NOMO-1 treated with dmso at 0.1 percent for 144 hours (cell line): ENCODE results near the gene PPP1CC.
A peak's percentile ranks its signal among the peaks of the same experiment; 100 is the strongest.
"Not testable (repeated sequence)": the region's sequence is repeated elsewhere in the genome, so short reads cannot be mapped to it uniquely, and the experiment has no call there.

Experiments used
- DNase-seq: peaks from one replicate; lab custom pipeline; 2025; ENCODE audit not compliant: unreplicated experiment; lab: John Stamatoyannopoulos, UW

The PPP1CC gene

DNA sequence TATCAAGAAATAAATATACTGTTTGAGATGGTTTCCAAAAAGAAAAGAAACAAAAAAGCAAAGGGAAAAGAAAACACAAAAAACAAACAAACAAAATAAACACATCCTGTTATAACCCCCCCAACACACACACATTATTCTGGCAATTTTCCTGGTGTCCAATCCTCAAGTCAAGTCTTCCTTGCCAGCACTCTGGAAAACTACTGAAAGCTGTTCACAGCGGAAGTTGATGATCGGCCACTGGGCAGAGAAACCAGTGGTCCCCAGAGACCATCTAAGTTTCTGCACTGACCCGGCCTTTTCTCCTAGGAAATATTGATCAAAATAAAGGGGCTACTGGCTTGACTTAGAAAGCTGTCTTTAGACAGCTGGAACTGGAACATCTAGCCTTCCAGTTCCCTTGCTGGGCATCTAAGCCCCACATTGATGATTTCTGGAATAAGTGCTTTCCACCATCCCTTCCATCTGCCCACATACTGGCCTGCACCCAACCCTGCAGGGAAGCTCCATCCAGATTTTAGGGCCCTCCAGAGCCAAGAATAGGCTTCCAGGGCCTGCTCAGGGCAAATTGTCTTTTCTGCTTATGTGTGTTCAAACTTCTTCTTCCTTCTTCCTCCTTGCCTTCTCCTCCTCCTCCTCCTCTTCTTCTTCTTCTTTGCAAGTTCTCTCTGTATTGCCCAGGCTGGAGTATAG is 11.6 kb upstream of the PPP1CC start:
- DNase-seq: no peak

DNA sequence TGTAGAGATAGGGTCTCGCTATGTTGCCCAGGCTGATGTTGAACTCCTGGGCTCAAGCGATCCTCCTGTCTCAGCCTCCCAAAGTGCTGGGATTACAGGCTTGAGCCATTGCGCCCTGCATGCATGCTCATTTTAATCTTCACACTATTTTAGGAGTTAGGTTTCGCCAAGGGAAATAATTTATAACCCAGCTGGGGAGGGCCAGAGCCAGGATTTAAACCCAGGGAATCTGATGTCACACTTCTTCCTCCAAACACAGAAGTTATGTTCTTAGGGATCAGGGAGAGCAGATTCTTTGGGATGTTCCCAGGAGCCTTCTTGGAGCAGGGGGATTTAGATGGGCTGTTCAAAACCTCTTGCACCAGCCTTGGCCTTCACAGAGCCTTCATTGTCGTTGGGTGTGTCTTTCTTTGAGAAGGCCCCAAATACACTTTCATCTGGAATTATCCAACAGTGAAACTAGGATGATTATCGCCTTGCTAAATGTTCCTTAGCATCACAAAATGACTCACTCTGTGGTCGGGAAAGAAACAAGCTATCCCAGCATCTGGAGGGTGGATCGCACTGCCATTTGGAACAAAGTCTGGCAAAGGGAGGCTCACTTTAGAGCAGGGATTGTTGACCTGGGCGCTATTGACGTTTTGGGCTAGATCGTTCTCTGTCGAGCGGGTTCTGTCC is 8.2 kb upstream of the PPP1CC start:
- DNase-seq: no peak

DNA sequence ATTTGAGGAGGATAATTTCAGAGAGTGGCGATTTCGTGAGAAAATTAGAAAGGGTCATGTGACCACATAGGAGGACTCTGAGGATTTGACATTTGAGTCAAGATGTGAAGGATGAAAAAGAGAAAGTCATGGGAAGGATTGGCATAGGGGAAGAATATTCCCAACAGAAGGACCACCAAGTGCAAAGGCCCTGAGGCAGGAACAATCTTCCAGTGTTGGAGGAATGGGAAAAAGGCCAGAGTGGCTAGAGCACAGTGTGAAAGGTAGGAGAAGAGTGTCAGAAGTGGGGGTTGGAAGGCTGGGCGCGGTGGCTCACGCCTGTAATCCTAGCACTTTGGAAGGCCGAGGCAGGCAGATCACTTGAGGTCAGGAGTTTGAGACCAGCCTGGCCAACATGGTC is 3.9 kb upstream of the PPP1CC start:
- no peak for DNase-seq

DNA sequence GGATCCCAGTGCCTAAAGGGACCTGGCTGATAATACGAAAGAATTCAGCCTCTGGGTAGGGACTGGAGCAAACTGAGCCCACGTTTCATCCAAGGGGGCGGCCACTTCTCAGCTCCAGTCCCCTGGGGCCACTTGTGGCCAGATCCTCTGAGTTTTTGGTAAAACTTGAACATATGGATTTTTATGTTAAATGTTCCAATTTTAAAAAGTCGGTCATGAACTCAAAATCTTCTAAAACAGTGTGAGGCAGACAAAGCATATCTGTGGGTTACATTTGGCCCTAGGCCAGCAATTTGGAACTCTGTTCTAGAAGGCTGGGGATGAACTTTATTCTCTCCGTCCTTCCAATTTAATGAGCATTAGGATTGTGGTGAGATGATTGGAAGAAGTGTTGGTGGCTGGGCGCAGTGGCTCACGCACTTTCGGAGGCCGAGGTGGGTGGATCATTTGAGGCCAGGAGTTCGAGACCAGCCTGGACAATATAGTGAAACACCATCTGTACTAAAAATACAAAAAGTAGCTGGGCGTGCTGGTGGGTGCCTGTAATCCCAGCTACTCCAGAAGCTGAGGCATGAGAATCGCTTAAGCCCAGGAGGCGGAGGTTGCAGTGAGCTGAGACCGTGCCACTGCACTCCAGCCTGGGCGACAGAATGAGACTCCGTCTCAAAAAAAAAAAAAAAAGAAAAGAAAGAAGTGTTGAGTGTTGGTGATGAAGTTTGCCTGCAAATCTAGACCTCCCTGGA is 3.0 kb upstream of the PPP1CC start:
- DNase-seq: no peak

DNA sequence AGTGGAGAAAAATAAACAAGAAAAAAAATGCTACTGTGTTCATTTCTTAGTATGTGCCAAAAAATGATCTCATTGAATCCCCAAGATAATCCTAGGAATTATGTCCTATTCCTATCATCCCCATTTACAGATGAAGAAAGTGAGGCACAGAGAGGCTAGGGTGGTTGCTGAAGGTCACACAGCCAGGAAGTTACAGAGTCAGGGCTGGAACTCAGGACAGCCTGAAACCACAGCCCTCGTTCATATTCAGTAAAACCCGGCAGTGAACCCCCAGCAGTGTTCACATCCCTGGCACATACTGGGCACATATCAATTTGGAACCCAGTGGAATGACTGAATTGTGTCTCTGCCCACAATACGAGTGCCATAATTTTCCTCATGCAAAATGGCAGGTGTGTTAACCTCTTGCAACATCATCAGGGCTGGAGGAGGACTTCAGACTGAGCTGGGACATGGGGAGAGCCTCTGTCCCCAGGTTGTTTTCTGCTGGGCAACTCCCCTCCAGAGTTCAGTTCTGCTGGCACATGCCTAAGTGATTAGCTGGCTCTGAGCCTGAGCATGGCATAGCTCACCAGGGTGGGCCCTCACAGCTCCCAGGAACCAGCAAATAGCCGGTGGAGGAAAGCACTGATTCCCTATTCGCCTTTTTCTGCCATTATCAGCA is 2.0 kb upstream of the PPP1CC start:
- no peak for DNase-seq

DNA sequence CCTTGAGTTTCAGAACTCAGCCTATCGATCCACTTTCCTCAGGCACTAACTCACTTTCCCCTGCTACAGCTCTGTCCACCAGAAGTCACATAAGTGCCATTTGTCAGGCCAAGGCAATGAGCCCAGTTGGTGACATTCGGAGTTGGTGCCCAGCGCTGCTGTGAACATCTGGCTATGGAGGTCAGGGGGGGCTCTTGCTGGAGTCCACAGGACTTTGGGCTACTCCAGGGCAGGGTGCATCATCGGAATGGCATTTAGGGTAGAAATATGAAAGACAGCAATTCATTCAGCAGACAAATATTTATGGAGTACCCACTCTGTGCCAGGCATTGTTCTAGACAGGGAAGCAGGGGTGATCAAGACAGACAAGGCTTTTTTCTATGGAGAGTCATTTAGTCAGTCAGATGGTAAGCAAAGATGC is 1.5 kb upstream of the PPP1CC start:
- DNase-seq: no peak

DNA sequence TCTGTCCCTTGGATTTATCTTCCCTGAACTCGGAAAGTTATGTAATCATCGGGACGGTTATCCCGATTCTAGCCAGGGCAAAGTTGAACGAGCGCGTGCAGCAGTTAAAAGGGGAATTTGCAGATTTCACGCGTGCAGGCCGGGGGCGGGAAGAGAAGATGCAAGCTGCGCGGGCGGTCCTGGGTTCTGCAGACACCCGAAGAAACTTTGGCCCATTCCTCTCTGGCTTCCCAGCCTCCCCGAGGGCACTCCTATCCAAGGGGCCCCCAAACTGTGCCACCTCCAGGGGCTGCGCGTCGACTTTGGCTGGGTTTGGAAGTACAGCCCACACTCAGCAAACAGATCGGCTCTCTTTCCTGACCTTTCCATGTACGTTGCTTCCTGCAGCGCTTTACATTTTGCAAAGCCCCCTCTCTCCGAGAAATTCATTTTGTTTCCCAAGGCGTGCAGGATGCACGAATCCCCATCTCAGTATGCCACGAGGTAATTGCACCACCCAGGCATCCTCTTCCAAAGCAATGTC is 941 bp upstream of the PPP1CC start:
- no peak for DNase-seq

DNA sequence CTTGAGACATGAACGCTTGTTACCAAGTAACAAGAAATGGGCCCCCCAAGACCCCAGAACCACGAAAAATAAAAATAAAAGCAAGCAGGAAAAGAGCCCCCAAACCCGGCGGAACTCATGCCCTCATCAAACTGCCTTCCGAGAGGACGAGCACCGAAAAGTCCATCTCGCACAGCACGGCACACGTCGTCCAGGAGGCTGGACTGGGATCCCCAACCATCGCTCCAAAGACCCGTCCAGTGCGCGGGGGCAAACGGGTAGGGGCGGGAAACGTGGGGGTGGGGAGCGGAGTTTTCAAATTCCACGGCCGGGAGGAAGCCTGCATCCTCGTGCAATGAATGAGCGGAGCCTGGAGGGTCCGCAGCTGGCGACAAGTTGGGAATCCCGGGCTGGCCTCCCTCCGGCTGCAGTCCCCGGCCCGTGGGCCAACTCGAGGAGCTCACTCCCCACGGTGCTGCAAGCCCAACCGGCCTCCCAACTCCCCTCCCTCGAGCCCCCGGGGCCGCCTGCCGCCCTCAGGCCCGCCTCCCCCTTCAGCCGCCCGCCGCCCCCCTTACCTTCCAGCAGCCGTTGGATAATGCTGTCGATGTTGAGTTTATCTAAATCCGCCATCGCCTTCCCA is 484 bp downstream of the PPP1CC start:
- DNase-seq: no peak

DNA sequence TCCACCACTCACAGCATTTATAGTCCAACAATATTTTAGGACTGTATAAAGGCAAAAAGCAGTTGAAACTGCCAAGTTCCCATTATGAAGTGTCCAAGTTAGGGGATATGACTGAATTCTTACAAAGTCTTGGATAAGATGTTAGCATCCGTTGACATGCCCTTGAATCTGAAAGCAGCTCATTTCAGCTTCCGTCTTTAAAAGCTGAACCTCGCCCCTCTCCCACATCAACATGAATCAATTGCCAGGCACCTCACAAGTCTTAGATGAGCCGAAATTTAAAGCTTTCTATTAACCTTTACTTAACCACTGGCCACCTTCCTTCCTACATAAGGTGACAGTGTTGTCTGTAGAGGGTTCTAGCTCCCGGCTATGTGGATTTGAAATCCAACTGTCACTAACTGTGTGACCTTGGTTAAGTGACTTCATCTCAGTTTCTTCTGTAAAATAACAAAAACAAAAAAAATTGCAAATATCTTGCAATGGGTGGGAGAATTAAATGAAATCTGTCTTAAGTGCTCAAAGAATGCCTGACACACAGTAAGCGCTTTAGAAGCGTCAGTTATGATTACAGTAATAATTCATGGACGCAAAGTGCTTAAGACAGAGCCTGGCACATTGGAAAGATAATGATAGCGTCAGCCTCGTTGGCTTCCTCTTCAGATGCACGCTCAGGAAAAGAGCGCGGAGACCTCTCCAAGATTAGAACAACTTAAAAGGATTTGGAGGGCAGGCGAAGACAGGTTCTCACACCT is 1.2 kb downstream of the PPP1CC start:
- peak; percentile 23 for DNase-seq

DNA sequence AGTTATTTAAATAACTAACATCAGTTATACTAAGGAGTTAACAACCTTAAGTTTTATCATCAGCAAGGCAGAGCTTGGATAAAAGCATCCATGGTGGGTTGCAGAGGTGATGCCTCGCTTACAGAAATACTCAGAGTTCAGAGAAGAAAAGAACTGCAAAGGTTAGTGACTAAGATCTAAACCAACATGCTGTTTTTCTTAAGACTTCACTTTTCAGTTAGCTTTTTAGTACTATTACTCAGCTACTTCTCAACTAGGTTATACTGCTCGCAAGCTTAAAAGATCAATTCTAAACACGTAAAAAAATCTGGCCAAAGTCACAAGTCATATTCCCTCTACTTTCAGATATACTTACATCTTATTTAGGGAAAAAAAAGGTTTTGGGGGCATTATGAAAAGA is 2.8 kb downstream of the PPP1CC start:
- DNase-seq: no peak

DNA sequence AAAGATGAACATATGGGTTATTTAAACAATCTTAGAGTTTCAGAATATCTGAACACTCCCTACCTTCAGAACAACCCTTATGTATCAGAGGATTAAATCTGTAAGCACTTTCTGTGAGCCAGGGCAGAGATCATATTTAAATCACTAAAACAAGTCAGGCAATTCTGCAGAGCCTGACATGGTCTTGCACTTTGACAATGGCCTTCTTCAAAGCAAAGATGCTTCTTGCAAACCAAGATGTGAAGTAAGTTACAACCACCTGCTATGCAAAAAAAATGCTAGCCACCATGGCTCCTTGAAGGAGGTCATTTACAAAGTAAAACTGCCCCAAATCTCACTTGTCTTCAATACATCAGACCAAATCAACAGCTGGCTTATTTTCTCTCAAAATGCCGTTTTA is 3.2 kb downstream of the PPP1CC start:
- no peak for DNase-seq

DNA sequence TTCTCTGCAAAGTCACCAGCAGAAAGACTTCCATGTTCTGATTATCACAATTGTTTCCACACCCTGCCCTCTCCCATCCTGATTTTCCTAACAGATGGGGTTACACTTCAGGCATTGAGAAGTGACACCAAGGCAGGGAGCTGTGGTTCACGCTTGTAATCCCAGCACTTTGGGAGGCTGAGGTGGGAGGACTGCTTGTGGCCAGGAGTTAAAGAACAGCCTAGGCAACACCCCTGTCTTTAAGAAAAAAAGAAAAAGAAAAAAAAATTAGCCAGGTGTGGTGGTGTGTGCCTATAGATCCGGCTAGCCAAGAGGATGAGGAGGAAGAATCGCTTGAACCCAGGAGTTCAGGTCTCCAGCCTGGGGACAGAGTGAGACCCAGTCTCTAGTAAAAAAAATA is 5.2 kb downstream of the PPP1CC start:
- no peak for DNase-seq

DNA sequence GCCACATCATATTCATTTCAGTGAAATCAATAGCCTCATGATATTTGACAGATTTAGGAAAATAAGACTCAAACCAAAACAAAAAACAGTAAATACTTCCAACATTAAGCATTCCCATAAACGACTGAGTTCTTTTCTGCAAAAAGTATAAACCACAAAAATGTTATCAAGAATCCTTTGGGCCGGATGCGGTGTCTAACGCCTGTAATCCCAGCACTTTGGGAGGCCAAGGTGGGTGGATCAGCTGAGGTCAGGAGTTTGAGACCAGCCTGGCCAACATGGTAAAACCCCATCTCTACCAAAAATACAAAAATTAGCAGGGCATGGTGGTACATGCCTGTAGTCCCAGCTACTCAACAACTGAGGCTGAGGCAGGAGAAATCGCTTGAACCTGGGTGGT is 5.7 kb downstream of the PPP1CC start:
- DNase-seq: not testable (repeated sequence)

DNA sequence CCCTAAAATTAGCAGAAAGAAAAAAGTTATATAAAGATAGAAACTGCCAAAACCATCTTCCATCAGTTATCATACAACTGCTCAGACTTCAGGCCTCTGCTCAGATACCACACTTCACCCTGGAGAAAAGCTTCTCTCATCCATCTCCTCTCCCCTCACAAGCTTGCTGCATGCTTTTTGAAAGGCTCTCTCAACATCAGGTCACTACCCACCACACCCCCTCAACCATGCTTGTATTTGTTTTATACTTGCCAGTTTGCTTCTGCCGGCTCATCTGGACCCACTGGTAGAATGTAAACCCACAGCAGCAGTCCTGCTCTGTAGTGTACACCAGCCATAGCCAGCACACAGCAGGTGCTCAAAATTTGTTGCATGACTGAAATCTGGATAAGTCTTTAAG is 8.8 kb downstream of the PPP1CC start:
- no peak for DNase-seq

DNA sequence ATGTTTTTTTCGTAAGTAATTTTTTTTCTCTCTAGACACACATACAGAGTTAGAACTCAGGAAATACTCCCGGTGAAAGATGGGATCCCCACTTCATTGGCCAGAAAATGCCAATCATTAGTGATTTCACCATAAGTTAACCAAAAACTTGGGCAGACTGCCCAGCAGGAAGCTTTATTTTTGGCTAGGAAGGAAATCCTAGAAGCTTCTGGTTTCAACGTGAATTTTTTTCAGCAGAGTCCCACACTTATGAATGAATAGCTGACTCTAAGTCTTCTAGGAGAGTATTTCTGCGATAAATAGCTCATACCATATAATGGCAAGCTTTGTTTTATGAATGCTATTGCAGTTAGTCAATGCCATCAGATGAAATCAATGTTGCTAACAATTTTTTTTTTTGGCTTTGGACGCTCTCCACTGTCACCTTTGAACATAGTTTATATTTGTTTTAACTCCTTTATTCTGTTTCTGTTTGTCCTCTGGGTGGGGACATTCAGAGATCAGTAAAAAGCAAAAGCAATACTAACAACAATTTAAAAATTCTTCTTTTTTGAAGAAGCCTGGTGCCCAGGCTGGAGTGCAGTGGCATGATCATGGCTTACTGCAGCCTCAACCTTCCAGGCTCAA is 9.5 kb downstream of the PPP1CC start:
- DNase-seq: no peak

DNA sequence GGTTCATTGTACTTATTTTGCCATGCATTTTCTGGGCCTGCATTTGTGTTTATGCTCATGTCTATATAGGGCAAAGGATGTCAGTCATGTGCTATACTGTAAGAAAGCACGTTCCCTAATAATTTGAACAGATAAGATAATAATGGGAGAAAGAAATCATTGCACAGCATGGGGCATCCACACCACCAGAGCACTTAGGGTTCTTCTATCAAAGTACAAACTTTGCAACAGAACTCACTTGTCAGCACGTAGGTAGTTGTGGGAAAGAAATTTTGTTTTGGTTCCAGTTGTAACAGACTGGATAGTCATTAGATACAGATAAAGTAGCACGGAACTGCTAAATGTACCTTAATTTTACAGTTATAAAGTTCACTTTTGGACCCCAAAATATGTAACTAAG is 10.1 kb downstream of the PPP1CC start:
- DNase-seq: no peak

DNA sequence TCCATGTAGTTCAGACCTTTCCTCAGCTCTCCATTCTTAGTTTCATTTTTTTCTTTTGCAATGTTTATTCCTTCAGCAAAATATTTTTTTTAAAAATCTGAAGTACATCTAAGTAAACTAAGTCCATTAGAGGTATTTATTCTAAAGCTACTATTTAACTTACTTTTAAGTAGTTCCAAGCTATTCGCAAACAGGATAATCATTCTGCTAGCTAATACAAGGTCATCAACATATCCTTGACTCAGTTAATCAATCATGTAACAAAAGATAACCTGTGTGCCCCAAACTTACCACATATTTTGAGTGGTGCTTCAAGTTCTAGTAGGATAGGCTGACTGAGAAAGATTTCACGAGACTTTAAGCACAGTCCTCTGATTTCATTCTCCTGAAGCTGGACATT is 11.2 kb downstream of the PPP1CC start:
- no peak for DNase-seq

DNA sequence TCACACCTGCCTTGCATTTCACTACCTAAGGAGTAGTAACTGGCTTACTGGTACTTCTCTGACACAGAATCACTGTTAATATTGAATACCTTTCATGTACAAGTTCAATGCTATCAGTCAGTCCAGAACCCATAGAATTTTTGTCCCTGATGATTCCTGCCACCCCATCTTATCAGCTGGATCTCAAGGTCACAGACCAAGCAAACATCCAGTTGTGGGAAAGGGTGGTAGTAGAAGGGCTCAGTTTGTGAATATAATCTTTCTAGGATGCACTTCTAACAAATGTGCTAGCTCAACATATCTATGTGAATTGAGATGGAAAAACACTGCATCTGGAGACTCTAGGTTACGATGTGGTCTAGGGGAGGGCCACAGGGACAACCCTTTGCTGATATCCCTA is 14.1 kb downstream of the PPP1CC start:
- no peak for DNase-seq

DNA sequence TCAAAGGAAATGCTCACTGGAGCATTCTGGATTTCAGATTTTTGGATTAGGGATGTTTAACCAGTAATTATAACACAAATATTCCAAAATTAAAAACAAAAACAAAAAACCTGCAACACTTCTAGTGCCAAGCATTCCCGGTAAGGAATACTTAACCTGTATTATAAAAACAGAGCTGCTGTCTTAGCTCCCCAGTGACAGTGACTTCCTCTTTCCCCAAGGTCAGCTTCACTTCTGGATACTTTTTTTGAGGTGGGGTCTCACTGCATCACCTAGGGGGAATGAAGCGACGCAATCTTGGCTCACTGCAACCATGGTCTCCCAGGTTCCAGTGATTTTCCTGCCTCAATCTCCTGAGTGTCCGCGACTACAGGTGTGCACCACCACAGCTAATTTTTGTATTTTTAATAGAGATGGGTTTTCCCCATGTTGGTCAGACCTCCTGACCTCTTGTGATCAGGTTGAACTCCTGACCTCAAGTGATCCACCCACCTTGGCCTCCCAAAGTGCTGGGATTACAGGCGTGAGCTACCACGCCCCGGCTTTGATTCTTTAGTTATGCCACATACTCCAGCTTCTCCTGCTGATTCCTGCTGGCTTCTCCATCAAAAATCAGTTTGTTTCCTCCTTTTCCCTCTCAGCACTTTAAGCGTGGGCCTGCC is 15.9 kb downstream of the PPP1CC start:
- no peak for DNase-seq
